Measurements from ENCODE around the gene CBLC. TPM values are rescaled to one million over a fixed set of nuclear protein-coding genes. Genes with fewer than 3 reads are reported as not detected.
"Not testable (repeated sequence)": the region's sequence is repeated elsewhere in the genome, so short reads cannot be mapped to it uniquely, and the experiment has no call there.

The CBLC gene
- total RNA-seq, 1 donor from 2014 or later: 2.8 TPM

GRCh38 chr19:44765033-44765948, 12.4 kb upstream of the CBLC start:
- no peak for DNase-seq

DNA sequence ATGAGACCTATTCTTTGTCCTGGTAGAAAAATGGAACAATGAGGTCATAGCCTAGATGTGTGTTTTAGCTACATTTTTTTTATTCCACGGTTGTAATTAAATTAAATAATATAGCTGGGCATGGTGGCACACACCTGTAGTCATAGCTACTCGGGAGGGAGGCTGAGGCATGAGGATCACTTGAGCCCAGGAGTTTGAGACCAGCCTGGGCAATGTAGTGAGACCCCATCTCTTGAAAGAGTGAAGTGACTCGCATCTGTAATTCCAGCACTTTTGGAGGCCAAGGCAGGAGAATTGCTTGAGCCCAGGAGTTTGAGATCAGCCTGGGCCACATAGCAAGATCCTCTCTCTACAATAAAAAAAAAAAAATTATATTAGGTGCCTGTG, 11.7 kb upstream of the CBLC start:
- DNase-seq: no peak

GRCh38 chr19:44767295-44768180, 10.2 kb upstream of the CBLC start:
- no peak for DNase-seq

- peak; percentile 94 for DNase-seq
Measured at GRCh38 chr19:44770550-44771257, 7.0 kb upstream of the CBLC start.

DNA sequence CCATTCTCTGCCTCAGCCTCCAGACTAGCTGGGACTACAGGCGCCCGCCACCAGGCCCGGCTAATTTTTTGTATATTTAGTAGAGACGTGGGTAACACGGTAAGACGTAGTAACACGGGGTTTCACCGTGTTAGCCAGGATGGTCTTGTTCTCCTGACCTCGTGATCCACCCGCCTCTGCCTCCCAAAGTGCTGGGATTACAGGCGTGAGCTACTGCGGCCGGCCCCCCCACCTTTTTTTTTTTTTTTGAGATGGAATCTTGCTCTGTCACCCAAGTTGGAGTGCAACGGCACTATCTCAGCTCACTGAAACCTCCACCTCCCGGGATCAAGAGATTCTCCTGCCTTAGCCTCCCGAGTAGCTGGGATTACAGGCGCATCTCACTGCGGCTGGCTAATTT, 5.5 kb upstream of the CBLC start:
- DNase-seq: not testable (repeated sequence)

- DNase-seq: peak; percentile 93
Measured at GRCh38 chr19:44772959-44773358, 4.7 kb upstream of the CBLC start.

DNA sequence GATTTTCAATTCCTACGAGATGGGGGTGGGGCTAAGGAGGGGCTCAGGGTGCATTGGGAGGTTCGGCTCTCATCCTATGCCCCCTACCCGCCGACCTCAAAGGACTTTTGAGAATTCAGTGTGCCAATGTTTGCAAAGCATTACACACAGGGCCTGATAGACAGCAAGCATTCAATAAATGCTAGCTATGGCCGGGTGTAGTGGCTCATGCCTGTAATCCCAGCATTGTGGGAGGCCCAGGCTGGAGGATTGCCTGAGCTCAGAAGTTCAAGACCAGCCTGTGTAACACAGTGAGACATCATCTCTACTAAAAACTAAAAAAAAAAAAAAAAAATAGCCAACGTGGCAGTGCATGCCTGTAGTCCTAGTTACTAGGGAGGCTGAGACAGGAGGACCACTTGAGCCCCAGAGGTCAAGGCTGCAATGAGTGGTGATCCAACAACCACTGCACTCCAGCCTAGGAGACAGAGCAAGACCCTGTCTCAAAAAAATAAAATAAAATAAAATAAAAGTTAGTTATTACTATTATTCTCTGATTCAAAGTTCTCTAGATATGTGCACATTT, 1.9 kb upstream of the CBLC start:
- no peak for DNase-seq

DNA sequence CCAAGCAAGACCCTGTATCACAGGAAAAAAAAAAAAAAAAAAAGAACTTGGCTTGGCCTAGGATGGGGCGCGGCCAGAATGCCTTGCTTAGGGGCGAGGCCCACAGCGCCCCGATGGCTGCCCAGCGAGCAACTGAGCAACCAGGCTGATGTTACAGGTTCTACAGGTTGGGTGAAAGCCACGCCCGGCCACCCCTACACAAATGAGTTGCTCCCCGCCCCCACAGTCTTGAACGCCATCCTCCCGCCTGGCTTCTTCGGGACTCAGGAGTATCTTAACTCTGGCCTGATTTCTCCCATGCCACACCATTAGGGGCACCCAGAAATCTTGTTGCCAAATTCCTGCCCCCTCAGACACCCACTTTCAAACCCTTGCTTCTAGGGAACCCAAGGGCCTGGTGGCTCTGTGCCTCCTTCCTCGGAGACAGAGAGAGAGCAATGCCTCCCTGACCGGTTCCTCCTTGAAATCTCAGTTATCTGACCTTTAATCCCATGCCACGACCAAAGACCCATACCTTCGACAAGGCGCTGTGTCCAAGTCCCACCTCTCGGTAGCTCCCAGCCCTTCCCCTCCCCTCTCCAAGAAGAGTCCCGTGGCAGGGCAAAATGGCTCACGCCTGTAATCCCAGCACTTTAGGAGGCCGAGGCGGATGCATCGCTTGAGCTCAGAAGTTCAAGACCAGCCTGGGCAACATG, 1.1 kb upstream of the CBLC start:
- DNase-seq: peak; percentile 67

DNA sequence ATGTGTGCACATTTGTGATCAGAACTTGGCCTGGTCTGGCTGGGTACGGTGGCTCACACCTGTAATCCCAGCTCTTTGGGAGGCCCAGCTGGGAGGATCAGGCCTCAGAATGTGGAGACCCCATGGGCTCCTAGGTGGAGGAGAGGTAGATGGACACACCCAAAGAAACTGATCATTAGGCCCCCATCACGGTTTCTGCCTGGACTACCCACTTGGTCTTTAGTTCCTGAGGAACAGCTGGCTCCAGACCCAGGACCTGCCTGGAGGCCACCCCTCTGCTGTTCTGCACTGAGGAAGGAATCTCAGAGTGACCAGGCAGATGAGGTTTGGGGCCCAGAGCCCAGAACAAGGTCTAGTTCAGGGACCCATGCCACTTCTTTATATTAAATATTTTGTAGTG, 1.5 kb downstream of the CBLC start:
- DNase-seq: no peak

- not testable (repeated sequence) for DNase-seq
Measured at GRCh38 chr19:44781694-44782093, 4.0 kb downstream of the CBLC start.

GRCh38 chr19:44782729-44783128, 5.0 kb downstream of the CBLC start:
- DNase-seq: no peak

DNA sequence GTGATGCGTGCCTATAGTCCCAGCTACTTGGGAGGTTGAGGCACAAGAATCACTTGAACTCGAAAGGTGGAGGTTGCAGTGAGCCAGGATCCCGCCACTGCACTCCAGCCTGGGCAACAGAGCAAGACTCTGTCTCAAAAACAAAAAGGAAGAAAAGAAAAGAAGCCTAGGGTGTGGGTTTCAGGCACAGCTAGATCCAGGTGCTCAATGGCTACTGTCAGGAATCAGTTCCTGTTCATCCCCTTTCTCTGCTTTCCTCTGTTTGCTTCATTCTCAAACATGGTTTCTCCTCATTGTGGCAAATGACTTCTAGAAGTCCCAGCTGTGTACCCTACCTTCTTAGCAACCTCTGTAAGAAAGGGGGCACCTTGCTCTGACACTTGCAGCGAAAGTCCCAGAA, 5.9 kb downstream of the CBLC start:
- DNase-seq: no peak

DNA sequence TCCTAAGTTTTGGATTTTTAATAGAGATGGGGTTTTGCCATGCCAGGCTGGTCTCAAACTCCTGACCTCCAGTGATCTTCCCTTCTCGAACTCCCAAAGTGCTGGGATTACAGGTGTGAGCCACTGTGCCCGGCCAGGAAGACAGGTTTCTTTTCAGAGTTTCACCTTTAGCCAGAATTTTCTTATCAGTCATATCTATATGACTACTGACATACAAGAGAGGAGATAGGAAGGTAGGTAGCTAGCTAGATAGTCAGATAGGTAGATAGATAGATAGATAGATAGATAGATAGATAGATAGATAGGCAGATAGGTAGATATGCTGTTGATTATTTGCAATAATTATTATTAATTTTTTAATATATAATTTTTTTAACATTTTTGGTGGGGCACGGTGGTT, 7.6 kb downstream of the CBLC start:
- no peak for DNase-seq

DNA sequence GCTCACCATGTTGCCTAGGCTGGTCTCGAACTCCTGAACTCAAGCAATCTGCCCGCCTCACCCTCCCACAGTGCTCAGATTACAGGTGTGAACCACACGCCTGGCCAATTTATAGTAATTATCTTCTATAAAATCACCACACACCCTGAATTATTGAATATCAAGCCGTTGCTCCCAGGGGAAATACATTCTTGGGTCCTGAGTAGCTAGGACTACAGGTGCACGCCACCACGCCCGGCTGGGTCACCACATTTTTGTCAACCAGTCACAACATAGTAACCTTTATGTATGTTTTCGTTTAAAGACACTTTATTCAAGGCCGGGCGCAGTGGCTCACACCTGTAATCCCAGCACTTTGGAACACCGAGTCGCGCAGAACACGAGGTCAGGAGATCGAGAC, 8.3 kb downstream of the CBLC start:
- DNase-seq: no peak

- no peak for DNase-seq
Measured at GRCh38 chr19:44788971-44789370, 11.3 kb downstream of the CBLC start.

GRCh38 chr19:44789943-44790483, 12.3 kb downstream of the CBLC start:
- DNase-seq: no peak

DNA sequence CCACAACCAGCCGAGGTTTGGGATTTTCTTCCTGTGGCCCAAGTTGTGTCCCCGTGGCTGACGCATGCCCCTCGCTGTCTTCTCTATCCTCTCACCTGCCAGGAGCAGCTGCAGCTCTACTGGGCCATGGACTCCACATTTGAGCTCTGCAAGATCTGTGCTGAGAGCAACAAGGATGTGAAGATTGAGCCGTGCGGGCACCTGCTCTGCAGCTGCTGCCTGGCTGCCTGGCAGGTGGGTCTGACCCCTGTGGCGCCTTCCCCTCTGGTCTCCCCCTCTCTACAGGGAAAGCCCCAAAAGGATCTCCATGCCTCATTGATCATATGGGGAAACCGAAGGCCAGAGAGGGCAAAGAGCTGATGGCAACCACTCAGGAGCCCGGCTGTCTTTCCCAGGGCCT, 14.6 kb downstream of the CBLC start:
- peak; percentile 79 for DNase-seq

- DNase-seq: no peak
Measured at GRCh38 chr19:44794610-44795009, 16.9 kb downstream of the CBLC start.

DNA sequence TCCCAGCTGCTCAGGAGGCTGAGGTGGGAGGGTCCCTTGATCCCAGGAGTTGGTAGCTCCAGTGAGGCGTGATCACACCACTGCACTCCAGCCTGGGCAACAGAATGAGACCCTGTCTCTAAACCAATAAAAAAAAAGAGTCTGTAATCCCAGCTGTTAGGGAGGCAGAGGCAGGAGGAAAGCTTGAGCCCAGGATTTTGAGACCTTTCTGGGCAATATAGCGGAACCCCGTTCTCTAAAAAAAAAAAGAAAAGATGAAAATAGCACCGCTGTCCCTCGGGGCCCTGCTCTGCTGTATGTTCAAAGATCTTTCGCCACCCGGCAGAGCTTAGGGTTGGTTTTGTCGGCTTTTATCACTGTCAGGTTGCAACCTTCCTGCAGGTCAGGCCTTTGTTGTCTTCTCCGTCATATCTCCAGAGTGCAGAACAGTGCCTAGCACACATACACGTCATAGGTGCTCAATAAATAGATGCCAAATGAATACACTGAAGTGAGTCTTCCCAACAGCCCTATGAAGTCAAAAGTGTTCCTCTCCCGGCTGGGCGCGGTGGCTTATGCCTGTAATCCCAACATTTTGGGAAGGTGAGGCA, 17.8 kb downstream of the CBLC start:
- no peak for DNase-seq

DNA sequence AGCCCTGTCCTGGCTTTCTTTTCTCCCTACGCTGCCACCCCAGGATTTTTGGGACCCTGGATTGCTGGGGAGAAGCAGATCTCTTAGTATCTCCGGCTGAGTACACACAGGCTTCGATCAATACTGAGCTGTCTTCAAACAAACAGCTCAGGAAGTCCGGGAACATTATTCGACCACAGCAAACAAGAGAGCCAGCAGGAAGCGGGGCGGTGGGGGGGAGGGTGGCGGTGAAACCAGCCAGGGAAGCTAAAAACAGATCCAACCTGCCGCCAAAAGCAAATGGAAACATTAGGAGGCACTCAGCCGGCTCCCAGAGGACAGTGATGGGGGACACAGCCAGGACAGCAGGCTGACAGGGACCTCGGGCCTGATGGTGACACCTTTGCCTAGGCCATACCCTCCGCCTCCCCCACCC, 19.0 kb downstream of the CBLC start:
- peak; percentile 57 for DNase-seq

Data from tongue (tissue), 2 donors.